Activated CD4-positive, alpha-beta T cell treated with anti-CD3 and anti-CD28 coated beads, Interleukin-2, amount 10 ng/mL, durations not matched to agents 24 days and 14 days (primary cell): ENCODE results near the gene PEAK3. TPM values are rescaled to one million over a fixed set of nuclear protein-coding genes. Genes with fewer than 3 reads are reported as not detected.

Experiments used
- DNase-seq: peaks from one replicate; pipeline ENCODE4 v3.0.0; 2022
- H3K27ac Mint-ChIP-seq: one replicate; pipeline ENCODE4 v1.8.0; 2022; ENCODE audit warnings: mild to moderate bottlenecking, mixed read lengths
- H3K27me3 Mint-ChIP-seq: one replicate; pipeline ENCODE4 v1.8.0; 2022; ENCODE audit warnings: mixed read lengths
- H3K36me3 Mint-ChIP-seq: one replicate; pipeline ENCODE4 v1.8.0; 2022; ENCODE audit warnings: low read depth, mild to moderate bottlenecking, mixed read lengths
- H3K4me1 Mint-ChIP-seq: one replicate; pipeline ENCODE4 v1.8.0; 2021; ENCODE audit warnings: mixed read lengths
- H3K4me3 Mint-ChIP-seq: one replicate; pipeline ENCODE4 v1.8.0; 2022; ENCODE audit warnings: mild to moderate bottlenecking, moderate library complexity, mixed read lengths
- H3K9me3 Mint-ChIP-seq: one replicate; pipeline ENCODE4 v1.8.0; 2021; ENCODE audit warnings: mixed read lengths
- intact Hi-C: fragments of 100-400 bp; cut with micrococcal nuclease; formaldehyde crosslinking; loops from one replicate; pipeline ENCODE4 v1.15.1; 2023
- total RNA-seq: library from RNA; stranded (reverse); gene quantifications from 2 replicates; pipeline ENCODE4 v1.2.3, GENCODE V29; 2022

PEAK3 gene
- total RNA-seq, 1 donor from 2014 or later = 0.09 TPM

- Mint-ChIP-seq H3K4me1 (peaks cover 7% of the 10 kb centered on the region), H3K36me3 (peaks cover 11% of the 10 kb centered on the region), H3K4me3 (no peak overlapping the region), H3K27ac (no peak overlapping the region), H3K9me3 (no peaks in the 10 kb centered on the region), H3K27me3 (peaks cover 15% of the 10 kb centered on the region)
- intact Hi-C loops = no loop called here
- DNase-seq = no peak
Observed at GRCh38 chr19:2249880-2250765, 31.9 kb downstream of the PEAK3 start.

GRCh38 chr19:2249010-2249866 lies 32.7 kb downstream of the PEAK3 start, which contains the start of gene AMH:
Gene AMH, plus strand, starts transcription at chr19:2249323. Its CDS starts 10 bp downstream, at chr19:2249333.
- intact Hi-C loops = no loop called here
- Mint-ChIP-seq H3K27ac (no peak within 1 kb of the TSS), H3K4me1 (peaks cover 7% of the 10 kb centered on the region), H3K9me3 (no peaks in the 10 kb centered on the region), H3K4me3 (no peak within 1 kb of the TSS), H3K27me3 (peaks cover 14% of the 10 kb centered on the region), H3K36me3 (peaks cover 18% of the 10 kb centered on the region)
- DNase-seq = no peak

DNA sequence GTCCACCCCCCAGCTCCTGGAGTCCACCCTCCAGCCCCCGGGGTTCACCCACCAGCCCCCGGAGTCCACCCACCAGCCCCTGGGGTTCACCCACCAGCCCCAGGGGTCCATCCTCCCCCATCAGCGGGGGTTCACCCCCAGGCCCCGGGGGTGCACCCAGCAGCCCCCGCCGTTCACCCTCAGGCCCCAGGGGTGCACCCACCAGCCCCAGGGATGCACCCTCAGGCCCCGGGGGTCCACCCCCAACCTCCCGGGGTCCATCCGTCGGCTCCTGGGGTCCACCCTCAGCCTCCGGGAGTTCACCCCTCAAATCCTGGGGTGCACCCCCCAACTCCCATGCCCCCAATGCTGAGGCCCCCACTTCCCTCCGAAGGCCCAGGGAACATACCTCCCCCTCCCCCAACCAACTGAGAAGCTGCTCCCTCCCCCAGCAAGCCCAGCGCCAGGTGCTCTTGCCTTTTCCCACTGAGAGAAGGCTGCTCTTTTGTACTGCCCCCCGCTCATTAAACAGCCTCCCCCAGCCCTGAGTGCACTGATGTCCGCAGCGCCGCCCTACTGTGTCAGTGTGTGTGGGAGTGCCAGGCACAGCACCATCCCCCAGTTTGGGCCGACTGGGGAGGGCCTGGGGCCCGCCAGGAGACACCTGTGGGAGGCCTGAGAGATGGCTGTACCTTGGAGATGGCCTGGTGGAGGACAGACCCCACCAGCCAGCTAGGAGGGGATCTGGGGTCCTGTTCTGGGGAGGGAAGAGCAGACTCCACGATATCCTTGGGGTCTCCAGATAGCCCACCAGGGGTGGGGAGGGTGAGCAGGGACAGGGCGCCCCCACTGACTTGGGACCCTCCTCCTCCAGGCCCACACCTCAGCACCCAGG lies 33.6 kb downstream of the PEAK3 start:
- Mint-ChIP-seq H3K27ac (no peak overlapping the region), H3K27me3 (peaks cover 9% of the 10 kb centered on the region), H3K4me1 (peaks cover 6% of the 10 kb centered on the region), H3K9me3 (no peaks in the 10 kb centered on the region), H3K36me3 (peaks cover 18% of the 10 kb centered on the region), H3K4me3 (no peak overlapping the region)
- DNase-seq = no peak
- intact Hi-C loops = no loop called here

DNA sequence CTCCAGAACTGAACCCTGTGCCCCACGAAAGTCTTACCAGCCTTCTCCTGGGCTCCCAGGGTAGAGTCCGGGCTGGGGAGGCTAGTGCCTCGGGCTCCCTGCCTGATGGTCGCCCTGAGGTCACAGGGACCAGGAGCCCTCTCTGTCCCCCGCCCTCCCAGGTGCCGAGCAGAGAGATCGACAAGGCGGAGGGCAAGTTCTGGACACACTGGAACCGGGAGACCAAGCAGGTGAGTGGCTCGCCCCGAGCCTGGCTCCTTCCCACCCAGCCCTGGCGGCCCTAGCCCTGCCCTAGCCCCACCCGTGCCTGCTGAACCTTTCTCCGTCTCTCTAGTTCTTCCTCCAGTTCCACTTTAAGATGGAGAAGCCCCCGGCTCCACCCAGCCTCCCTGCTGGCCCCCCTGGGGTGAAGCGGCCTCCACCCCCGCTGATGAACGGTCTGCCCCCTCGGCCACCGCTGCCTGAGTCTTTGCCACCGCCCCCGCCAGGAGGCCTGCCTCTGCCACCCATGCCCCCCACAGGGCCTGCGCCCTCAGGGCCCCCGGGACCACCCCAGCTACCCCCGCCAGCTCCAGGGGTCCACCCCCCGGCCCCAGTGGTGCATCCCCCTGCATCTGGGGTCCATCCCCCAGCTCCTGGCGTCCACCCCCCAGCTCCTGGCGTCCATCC lies 34.4 kb downstream of the PEAK3 start:
- intact Hi-C loops = no loop called here
- H3K27ac Mint-ChIP-seq = no peak overlapping the region
- no peak for DNase-seq
- no peaks in the 10 kb centered on the region for H3K9me3 Mint-ChIP-seq
- H3K4me3 Mint-ChIP-seq = no peak overlapping the region
- H3K4me1 Mint-ChIP-seq = peaks cover 4% of the 10 kb centered on the region
- peaks cover 20% of the 10 kb centered on the region for H3K36me3 Mint-ChIP-seq
- H3K27me3 Mint-ChIP-seq = peaks cover 4% of the 10 kb centered on the region

DNA sequence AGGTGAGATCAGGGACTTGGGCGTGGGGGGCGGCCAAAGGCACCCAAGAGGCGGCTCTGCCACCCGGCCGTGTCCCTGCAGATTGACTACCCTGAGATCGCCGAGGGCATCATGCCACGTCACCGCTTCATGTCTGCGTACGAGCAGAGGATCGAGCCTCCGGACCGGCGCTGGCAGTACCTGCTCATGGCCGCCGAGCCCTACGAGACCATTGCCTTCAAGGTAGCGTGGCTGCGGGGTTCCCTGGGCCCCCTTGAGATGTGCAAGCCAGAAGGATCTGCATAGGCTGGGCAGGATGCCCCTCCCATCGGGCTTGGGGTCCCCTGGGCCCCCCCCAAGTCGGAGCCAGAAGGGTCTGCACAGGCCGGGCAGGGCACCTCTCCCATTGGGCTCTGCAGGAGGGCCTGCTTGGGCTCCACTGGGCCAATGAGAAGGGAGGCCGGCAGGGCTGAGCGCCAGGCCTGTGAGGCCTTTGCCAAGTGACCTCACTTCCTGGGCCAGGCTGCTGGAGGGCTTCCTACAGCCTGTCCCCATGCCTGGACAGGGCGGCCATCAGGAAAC lies 35.1 kb downstream of the PEAK3 start:
- Mint-ChIP-seq H3K9me3 (no peaks in the 10 kb centered on the region), H3K36me3 (peaks cover 23% of the 10 kb centered on the region), H3K4me3 (no peak overlapping the region), H3K4me1 (peaks cover 6% of the 10 kb centered on the region), H3K27ac (no peak overlapping the region), H3K27me3 (no peaks in the 10 kb centered on the region)
- DNase-seq = no peak
- intact Hi-C loops = no loop called here

- no peak for DNase-seq
- peaks cover 11% of the 10 kb centered on the region for H3K4me1 Mint-ChIP-seq
- peaks cover 25% of the 10 kb centered on the region for H3K36me3 Mint-ChIP-seq
- H3K27me3 Mint-ChIP-seq = no peaks in the 10 kb centered on the region
- intact Hi-C loops = no loop called here
- H3K4me3 Mint-ChIP-seq = no peak overlapping the region
- H3K9me3 Mint-ChIP-seq = no peaks in the 10 kb centered on the region
- H3K27ac Mint-ChIP-seq = no peak overlapping the region
Observed at GRCh38 chr19:2246014-2246620, 35.9 kb downstream of the PEAK3 start.

DNA sequence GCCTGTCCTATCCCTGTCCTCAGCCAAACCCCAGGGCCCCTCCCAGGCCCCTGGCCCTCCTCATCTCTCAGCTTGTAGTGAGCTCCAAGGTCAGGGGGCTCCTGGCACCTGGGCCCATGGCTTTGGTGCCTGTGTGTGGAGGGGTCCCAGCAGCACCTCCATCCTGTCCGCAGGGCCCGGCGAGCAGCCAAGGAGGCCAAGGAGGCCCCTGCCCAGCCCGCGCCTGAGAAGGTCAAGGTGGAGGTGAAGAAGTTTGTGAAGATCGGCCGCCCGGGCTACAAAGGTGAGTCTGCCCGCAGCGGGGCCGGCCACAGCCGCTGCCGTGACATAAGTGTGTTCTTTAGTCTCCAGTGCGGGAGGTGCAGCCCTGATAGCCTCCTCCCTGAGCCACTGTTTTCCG lies 36.7 kb downstream of the PEAK3 start:
- no peak for DNase-seq
- H3K4me1 Mint-ChIP-seq = peaks cover 19% of the 10 kb centered on the region
- no peak overlapping the region for H3K4me3 Mint-ChIP-seq
- peaks cover 31% of the 10 kb centered on the region for H3K36me3 Mint-ChIP-seq
- no peaks in the 10 kb centered on the region for H3K9me3 Mint-ChIP-seq
- no peak overlapping the region for H3K27ac Mint-ChIP-seq
- H3K27me3 Mint-ChIP-seq = no peaks in the 10 kb centered on the region
- intact Hi-C loops = no loop called here

- Mint-ChIP-seq H3K4me3 (no peak overlapping the region), H3K27ac (no peak overlapping the region), H3K36me3 (peaks cover 35% of the 10 kb centered on the region), H3K27me3 (no peaks in the 10 kb centered on the region), H3K9me3 (no peaks in the 10 kb centered on the region), H3K4me1 (peaks cover 26% of the 10 kb centered on the region)
- no peak for DNase-seq
- intact Hi-C loops = no loop called here
Observed at GRCh38 chr19:2244486-2244885, 37.5 kb downstream of the PEAK3 start.

GRCh38 chr19:2244125-2244411 lies 37.9 kb downstream of the PEAK3 start:
- intact Hi-C loops = no loop called here
- H3K36me3 Mint-ChIP-seq = peaks cover 37% of the 10 kb centered on the region
- peaks cover 28% of the 10 kb centered on the region for H3K4me1 Mint-ChIP-seq
- no peak overlapping the region for H3K27ac Mint-ChIP-seq
- no peaks in the 10 kb centered on the region for H3K27me3 Mint-ChIP-seq
- H3K9me3 Mint-ChIP-seq = no peaks in the 10 kb centered on the region
- H3K4me3 Mint-ChIP-seq = no peak overlapping the region
- DNase-seq = no peak

DNA sequence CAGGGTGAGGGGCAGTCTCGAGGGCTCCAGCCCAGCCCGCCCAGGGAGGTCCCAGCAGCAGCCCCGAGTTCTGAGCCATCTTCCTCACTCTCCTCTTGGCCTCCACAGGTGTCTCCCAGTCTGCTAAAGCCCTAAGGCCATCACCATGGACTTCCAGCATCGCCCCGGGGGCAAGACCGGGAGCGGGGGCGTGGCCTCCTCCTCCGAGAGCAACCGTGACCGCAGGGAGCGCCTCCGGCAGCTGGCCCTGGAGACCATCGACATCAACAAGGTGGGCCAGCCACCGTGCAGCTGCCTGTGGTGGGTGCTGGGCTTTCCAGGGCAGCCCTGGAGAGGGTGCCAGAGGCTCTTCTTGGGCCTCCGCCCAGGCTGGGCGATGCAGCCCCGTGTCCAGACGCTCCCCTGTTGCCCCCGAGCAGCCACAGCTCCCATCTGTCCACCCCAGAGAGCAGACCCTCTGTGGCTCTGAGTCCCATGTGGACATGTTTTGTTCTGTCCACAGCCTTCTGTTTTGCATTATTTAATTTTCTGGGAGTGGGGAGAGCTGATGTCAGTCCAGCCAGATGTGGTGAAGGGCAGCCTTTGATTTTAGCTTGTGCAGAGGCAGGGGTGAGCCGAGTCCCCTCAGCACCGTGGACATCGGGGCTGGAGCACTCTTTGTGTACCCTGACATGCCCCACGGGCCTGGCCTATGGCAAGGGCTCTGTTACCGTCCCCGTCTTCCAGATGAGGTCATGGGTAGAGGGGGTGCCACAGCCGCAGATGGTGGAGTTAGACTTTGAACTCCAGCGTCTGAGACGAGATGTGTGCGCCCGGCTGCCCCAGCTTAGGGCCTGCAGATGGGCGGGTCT lies 38.5 kb downstream of the PEAK3 start:
- H3K27ac Mint-ChIP-seq = no peak overlapping the region
- peaks cover 35% of the 10 kb centered on the region for H3K36me3 Mint-ChIP-seq
- H3K4me3 Mint-ChIP-seq = no peak overlapping the region
- intact Hi-C loops = no loop called here
- H3K9me3 Mint-ChIP-seq = no peaks in the 10 kb centered on the region
- H3K4me1 Mint-ChIP-seq = peaks cover 33% of the 10 kb centered on the region
- DNase-seq = no peak
- no peaks in the 10 kb centered on the region for H3K27me3 Mint-ChIP-seq

GRCh38 chr19:2242816-2243215 lies 39.2 kb downstream of the PEAK3 start:
- no peaks in the 10 kb centered on the region for H3K9me3 Mint-ChIP-seq
- peaks cover 39% of the 10 kb centered on the region for H3K36me3 Mint-ChIP-seq
- no peaks in the 10 kb centered on the region for H3K27me3 Mint-ChIP-seq
- no peak overlapping the region for H3K4me3 Mint-ChIP-seq
- no peak for DNase-seq
- peaks cover 40% of the 10 kb centered on the region for H3K4me1 Mint-ChIP-seq
- intact Hi-C loops = no loop called here
- no peak overlapping the region for H3K27ac Mint-ChIP-seq

GRCh38 chr19:2242092-2242537 lies 39.9 kb downstream of the PEAK3 start:
- Mint-ChIP-seq H3K27ac (peak overlapping the region; percentile 37), H3K27me3 (no peaks in the 10 kb centered on the region), H3K9me3 (no peaks in the 10 kb centered on the region), H3K4me3 (no peak overlapping the region), H3K4me1 (peaks cover 44% of the 10 kb centered on the region), H3K36me3 (peaks cover 45% of the 10 kb centered on the region)
- no peak for DNase-seq
- intact Hi-C loops = no loop called here
